Cardiac muscle cell (in vitro differentiated cells and primary cell): ENCODE results near the gene GRK5. TPM values are rescaled to one million over a fixed set of nuclear protein-coding genes. Genes with fewer than 3 reads are reported as not detected.
A peak's percentile ranks its signal among the peaks of the same experiment; 100 is the strongest.

Source experiments
- DNase-seq, 2 donors: peaks; one replicate each; pipeline versions ENCODE4 v3.0.0 to v3.0.0-alpha.2; 2010 to 2017; ENCODE audit warnings: low read depth in 1 of 2, low spot score in 1 of 2
- H3K27ac ChIP-seq: fragments of 200-600 bp; sonication (generic); 2 replicates; pipeline ENCODE4 v1.5.1; 2016
- H3K27me3 ChIP-seq: fragments of 200-600 bp; sonication (generic); 2 replicates; pipeline ENCODE4 v1.6.0; 2016; ENCODE audit warnings: control low read depth
- H3K36me3 ChIP-seq: fragments of 200-600 bp; sonication (generic); 2 replicates; pipeline ENCODE4 v1.5.1; 2016; ENCODE audit warnings: control low read depth
- H3K4me1 ChIP-seq: fragments of 200-600 bp; sonication (generic); 2 replicates; pipeline ENCODE4 v1.8.1; 2017; ENCODE audit warnings: low read depth, mild to moderate bottlenecking, mixed run types
- H3K4me3 ChIP-seq: fragments of 200-600 bp; sonication (generic); 2 replicates; pipeline ENCODE4 v1.5.1; 2016; ENCODE audit warnings: mild to moderate bottlenecking
- H3K9me3 ChIP-seq: fragments of 200-600 bp; sonication (generic); 2 replicates; pipeline ENCODE4 v1.5.1; 2017; ENCODE audit warnings: low read depth, mild to moderate bottlenecking, control low read depth
- CTCF ChIP-seq: IDR thresholded peaks from 2 replicates; pipeline ENCODE4 v1.5.1; 2012; ENCODE audit warnings: low read depth, mild to moderate bottlenecking, low read length
- polyA plus RNA-seq: library from polyadenylated mRNA; unstranded; fragments of >200 nt; fragmentation: Nextera tagmentation; extraction: Ambion mirVana; gene quantifications from 2 replicates; pipeline ENCODE4 v1.2.1, GENCODE V29; 2016
- total RNA-seq: library from RNA; depleted of rRNA; stranded (reverse); fragments of >200 nt; gene quantifications from 2 replicates; pipeline ENCODE4 v1.2.3, GENCODE V29; 2016

Gene GRK5
- total and polyA plus RNA-seq, 2 experiments from 2014 or later: 3.5 to 18.3 TPM

DNA sequence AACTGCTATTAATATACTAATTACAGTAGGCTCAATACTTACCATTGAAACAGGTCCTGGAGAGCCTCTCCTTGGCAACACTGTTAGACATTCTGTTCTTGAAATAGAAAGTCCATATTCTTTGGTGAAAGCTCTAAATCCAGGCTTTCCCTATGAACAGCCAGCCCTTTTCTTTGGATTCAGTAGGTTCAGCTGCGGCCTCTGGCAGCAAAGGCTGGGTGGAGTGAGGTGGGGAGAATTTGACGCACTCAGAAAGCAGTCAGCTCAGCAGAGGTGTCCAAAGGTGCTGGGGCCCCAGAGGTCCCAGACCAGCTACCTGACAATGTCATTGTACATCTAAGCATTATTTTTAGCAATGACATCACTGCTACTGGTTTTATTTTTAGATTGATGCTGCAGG, 146.1 kb downstream of the GRK5 start:
- DNase-seq: no peak
- peaks cover 9% of the 10 kb centered on the region for H3K4me1 ChIP-seq
- no peaks in the 10 kb centered on the region for H3K36me3 ChIP-seq
- TF ChIP-seq CTCF: no peak
- H3K9me3 ChIP-seq: peaks cover 3% of the 10 kb centered on the region
- no peaks in the 10 kb centered on the region for H3K27me3 ChIP-seq
- no peak overlapping the region for H3K4me3 ChIP-seq
- H3K27ac ChIP-seq: no peak overlapping the region

- Histone ChIP-seq H3K27ac (no peak overlapping the region), H3K36me3 (no peaks in the 10 kb centered on the region), H3K4me1 (peaks cover 5% of the 10 kb centered on the region), H3K27me3 (no peaks in the 10 kb centered on the region), H3K4me3 (no peak overlapping the region), H3K9me3 (peaks cover 3% of the 10 kb centered on the region)
- peak; percentile 34 for TF ChIP-seq CTCF
- DNase-seq: no peak
Observed at GRCh38 chr10:119355930-119356329, 148.6 kb downstream of the GRK5 start.

DNA sequence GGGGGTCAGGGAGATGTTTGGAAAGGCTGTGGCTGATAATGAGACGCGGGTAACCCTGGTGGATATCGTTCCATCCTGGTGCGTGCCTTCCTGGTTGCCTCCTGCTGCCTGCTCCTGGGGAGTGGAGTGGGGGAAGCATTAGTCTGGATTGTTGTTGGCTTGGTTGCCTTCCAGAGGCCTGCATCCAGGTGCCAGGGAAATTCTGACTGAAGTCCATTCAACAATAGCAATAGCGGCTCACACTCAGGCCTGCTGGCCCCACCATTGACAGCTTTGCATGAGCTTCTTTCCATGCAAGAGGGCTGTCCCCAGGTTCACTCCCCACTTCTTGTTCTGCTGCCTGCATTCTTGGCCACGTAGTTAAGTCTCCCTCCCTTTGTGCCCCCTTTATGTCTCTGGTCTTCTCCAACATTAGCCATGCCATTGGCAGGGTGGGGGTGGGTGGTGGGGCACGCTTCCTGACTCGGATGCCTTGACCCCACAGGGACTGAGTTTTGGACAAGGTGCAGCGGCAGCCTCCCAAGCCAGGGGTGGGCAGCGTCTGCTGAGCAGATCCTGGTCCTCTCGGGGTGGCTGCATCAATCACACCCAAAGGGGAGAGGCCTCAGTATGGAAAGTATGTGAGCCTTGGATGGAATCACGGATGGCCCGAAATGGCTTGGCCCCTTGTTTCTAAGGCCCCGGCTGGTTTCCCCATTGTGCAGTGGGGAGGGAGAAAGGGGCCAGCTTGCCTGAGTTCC, 150.2 kb downstream of the GRK5 start:
- H3K27ac ChIP-seq: no peak overlapping the region
- DNase-seq: no peak
- H3K4me1 ChIP-seq: peaks cover 5% of the 10 kb centered on the region
- no peaks in the 10 kb centered on the region for H3K36me3 ChIP-seq
- TF ChIP-seq CTCF: no peak
- H3K9me3 ChIP-seq: peaks cover 3% of the 10 kb centered on the region
- H3K4me3 ChIP-seq: no peak overlapping the region
- no peaks in the 10 kb centered on the region for H3K27me3 ChIP-seq

GRCh38 chr10:119358152-119358512, 150.8 kb downstream of the GRK5 start:
- Histone ChIP-seq H3K9me3 (peaks cover 3% of the 10 kb centered on the region), H3K27me3 (no peaks in the 10 kb centered on the region), H3K36me3 (no peaks in the 10 kb centered on the region), H3K4me1 (peaks cover 4% of the 10 kb centered on the region), H3K4me3 (no peak overlapping the region), H3K27ac (no peak overlapping the region)
- TF ChIP-seq CTCF: no peak
- DNase-seq: no peak

DNA sequence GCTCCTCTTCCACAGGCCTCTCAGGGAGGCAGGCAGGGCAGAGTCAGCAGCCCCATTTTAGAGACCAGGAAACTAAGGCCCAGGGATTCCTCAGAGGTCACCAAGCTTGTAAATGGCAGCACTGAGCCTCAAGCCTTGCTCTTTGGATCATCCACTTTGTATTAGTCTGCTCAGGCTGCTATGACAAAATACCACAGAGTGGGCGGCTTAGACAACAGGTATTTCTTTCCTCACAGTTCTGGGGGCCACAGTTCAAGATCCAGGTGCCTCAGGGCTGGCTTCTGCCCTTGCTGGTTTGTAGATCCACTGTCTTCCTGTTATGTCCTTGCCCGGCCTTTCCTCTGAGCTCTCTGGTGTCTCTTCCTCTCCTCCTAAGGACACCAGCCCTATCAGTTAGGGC, 151.2 kb downstream of the GRK5 start:
- Histone ChIP-seq H3K36me3 (no peaks in the 10 kb centered on the region), H3K4me1 (peaks cover under 1% of the 10 kb centered on the region), H3K9me3 (peaks cover 3% of the 10 kb centered on the region), H3K27me3 (no peaks in the 10 kb centered on the region), H3K27ac (no peak overlapping the region), H3K4me3 (no peak overlapping the region)
- TF ChIP-seq CTCF: no peak
- DNase-seq: no peak

GRCh38 chr10:119359025-119359424, 151.7 kb downstream of the GRK5 start:
- Histone ChIP-seq H3K4me1 (no peaks in the 10 kb centered on the region), H3K36me3 (no peaks in the 10 kb centered on the region), H3K4me3 (no peak overlapping the region), H3K9me3 (peaks cover 3% of the 10 kb centered on the region), H3K27ac (no peak overlapping the region), H3K27me3 (no peaks in the 10 kb centered on the region)
- no peak for DNase-seq
- TF ChIP-seq CTCF: no peak
